ENCODE measurements around the gene STARD3NL. TPM values are rescaled to one million over a fixed set of nuclear protein-coding genes. Genes with fewer than 3 reads are reported as not detected.

Gene STARD3NL
- total RNA-seq, 2 experiments from 2014 or later: 16.3 to 21.7 TPM

DNA sequence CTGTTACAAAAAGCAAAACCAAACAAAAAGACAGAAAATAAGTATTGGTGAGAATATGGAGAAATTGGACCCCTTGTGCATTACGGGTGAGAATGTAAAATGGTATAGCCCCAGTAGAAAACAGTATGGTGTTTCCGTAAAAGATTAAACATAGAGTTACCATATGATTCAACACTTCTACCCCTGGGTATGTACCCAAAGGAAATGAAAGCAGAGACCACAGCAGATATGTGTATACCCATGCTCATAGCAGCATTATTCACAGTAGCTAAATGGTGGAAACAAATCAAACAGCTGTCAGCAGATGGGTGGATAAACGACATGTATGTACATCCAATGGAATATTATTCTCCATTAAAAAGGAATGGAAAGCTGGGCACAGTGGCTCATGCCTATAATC lies 42.4 kb downstream of the STARD3NL start:
- intact Hi-C loops (cut with micrococcal nuclease; ENCODE audit: unreplicated experiment): no loop called here
- Histone ChIP-seq H3K9me3 (ENCODE audit: low read length) (no peaks in the 10 kb centered on the region), H3K4me2 (ENCODE audit: low read length) (no peak overlapping the region), H3K9me2 (ENCODE audit: insufficient read depth, low read length) (no peaks in the 10 kb centered on the region), H4K20me1 (ENCODE audit: insufficient read depth, low read length) (no peaks in the 10 kb centered on the region), H3K4me1 (ENCODE audit: insufficient read depth, low read length, poor library complexity, severe bottlenecking) (no peaks in the 10 kb centered on the region), H3K36me3 (ENCODE audit: insufficient read depth, low read length) (peaks cover 24% of the 10 kb centered on the region; the same call in 1 of the 2 replicates), H3K4me3 (ENCODE audit: low read depth, low read length, poor library complexity, severe bottlenecking) (no peak overlapping the region), H2AFZ (ENCODE audit: low read length) (no peak overlapping the region), H3K79me2 (ENCODE audit: insufficient read depth, low read depth, low read length) (no peaks in the 10 kb centered on the region), H3K27ac (ENCODE audit: low read depth, low read length, poor library complexity, severe bottlenecking) (no peak overlapping the region)
- TF ChIP-seq EZH2phosphoT487 (IDR thresholded peaks at IDR 0.05; ENCODE audit: borderline replicate concordance, low read depth, low read length): no peak
- TF ChIP-seq, protein P1, sequence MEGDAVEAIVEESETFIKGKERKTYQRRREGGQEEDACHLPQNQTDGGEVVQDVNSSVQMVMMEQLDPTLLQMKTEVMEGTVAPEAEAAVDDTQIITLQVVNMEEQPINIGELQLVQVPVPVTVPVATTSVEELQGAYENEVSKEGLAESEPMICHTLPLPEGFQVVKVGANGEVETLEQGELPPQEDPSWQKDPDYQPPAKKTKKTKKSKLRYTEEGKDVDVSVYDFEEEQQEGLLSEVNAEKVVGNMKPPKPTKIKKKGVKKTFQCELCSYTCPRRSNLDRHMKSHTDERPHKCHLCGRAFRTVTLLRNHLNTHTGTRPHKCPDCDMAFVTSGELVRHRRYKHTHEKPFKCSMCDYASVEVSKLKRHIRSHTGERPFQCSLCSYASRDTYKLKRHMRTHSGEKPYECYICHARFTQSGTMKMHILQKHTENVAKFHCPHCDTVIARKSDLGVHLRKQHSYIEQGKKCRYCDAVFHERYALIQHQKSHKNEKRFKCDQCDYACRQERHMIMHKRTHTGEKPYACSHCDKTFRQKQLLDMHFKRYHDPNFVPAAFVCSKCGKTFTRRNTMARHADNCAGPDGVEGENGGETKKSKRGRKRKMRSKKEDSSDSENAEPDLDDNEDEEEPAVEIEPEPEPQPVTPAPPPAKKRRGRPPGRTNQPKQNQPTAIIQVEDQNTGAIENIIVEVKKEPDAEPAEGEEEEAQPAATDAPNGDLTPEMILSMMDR (conservative IDR thresholded peaks at IDR 0.05; ENCODE audit: low read length): no peak
- no TSS peak for BruUV-seq (replicated peaks)
- POLR2A ChIA-PET: no interaction called here
- DNase-seq (ENCODE audit: low spot score): no peak
- CTCF ChIA-PET (ENCODE audit: unreplicated experiment): no interaction called here

DNA sequence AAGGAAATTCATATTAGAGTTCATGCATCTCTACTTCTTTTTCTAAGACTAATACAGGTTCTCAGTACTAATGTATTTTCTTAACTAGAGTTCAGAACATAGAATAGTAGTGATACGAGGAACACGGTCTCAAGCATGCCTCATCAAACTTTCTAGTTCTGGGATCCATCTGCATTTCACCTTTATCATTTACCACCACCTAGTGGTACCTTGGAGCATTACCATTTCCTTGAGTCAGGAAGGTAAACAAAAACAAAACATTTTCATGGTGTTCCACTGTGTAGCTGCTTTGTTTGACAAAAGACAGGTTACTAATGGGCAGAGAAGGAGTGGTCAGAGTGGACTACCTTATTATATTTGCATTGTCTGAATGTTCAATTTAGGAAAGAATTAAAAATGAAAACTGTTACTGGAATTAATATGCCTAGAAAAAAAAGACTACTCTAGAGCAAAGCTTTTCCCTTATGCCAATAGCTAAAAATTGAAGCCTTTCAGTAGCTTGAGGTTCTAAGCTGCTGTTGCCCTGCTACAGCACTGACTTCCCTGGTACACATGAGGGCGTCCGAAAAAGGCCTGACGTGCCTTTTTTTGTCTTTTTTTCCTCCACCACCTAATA lies 44.5 kb downstream of the STARD3NL start:
- Histone ChIP-seq H3K4me2 (ENCODE audit: low read length) (no peak overlapping the region), H4K20me1 (ENCODE audit: insufficient read depth, low read length) (no peaks in the 10 kb centered on the region), H3K4me3 (ENCODE audit: low read depth, low read length, poor library complexity, severe bottlenecking) (no peak overlapping the region), H3K9me2 (ENCODE audit: insufficient read depth, low read length) (no peaks in the 10 kb centered on the region), H2AFZ (ENCODE audit: low read length) (no peak overlapping the region), H3K79me2 (ENCODE audit: insufficient read depth, low read depth, low read length) (no peaks in the 10 kb centered on the region), H3K9me3 (ENCODE audit: low read length) (no peaks in the 10 kb centered on the region), H3K4me1 (ENCODE audit: insufficient read depth, low read length, poor library complexity, severe bottlenecking) (no peaks in the 10 kb centered on the region), H3K27ac (ENCODE audit: low read depth, low read length, poor library complexity, severe bottlenecking) (no peak overlapping the region), H3K36me3 (ENCODE audit: insufficient read depth, low read length) (peaks cover 19% of the 10 kb centered on the region; the same call in 1 of the 2 replicates)
- peak; percentile 63 for DNase-seq (ENCODE audit: low spot score)
- POLR2A ChIA-PET: interaction anchor here (0.6 to 1.9 kb wide), 5 partner anchors 25 to 97 kb away, joined by 3 to 5 read pairs (median 3); partner anchors contain the start of gene STARD3NL
- TF ChIP-seq, protein P1 (conservative IDR thresholded peaks at IDR 0.05; ENCODE audit: low read length): peak; percentile 94
- no peak for TF ChIP-seq EZH2phosphoT487 (IDR thresholded peaks at IDR 0.05; ENCODE audit: borderline replicate concordance, low read depth, low read length)
- CTCF ChIA-PET (ENCODE audit: unreplicated experiment): interaction anchor here (0.8 kb wide), 2 partner anchors 12 to 97 kb away, joined by 3 read pairs; no protein-coding TSS in a partner anchor
- intact Hi-C loops (cut with micrococcal nuclease; ENCODE audit: unreplicated experiment): loop anchor here (1.0 to 2.0 kb wide), 2 partner anchors 96 to 115 kb away; no protein-coding TSS in a partner anchor
- no TSS peak for BruUV-seq (replicated peaks)

DNA sequence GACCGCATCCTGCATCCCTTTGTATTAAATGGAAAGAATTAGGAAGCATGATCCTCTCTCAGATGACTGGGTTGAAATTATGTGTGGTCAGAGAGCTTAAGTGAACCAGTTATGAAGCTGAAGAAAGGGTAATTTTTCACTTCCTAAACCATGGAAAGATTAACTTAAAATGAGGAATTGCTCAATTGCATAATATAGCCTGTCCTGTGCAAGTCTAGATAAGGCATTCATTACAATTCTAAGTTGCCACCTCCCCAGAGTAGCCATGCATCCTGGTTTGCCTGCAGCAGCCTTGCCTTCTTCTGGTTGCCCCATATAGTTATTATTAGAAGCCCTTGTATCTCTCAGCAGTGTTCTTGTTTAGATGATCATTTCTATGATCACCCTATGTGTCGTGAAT lies 45.3 kb downstream of the STARD3NL start:
- TF ChIP-seq EZH2phosphoT487 (IDR thresholded peaks at IDR 0.05; ENCODE audit: borderline replicate concordance, low read depth, low read length): no peak
- TF ChIP-seq, protein P1 (conservative IDR thresholded peaks at IDR 0.05; ENCODE audit: low read length): no peak
- Histone ChIP-seq H3K4me3 (ENCODE audit: low read depth, low read length, poor library complexity, severe bottlenecking) (no peak overlapping the region), H4K20me1 (ENCODE audit: insufficient read depth, low read length) (no peaks in the 10 kb centered on the region), H2AFZ (ENCODE audit: low read length) (no peak overlapping the region), H3K27ac (ENCODE audit: low read depth, low read length, poor library complexity, severe bottlenecking) (no peak overlapping the region), H3K4me2 (ENCODE audit: low read length) (no peak overlapping the region), H3K36me3 (ENCODE audit: insufficient read depth, low read length) (peaks cover 19% of the 10 kb centered on the region; the same call in 1 of the 2 replicates), H3K79me2 (ENCODE audit: insufficient read depth, low read depth, low read length) (no peaks in the 10 kb centered on the region), H3K4me1 (ENCODE audit: insufficient read depth, low read length, poor library complexity, severe bottlenecking) (no peaks in the 10 kb centered on the region), H3K9me3 (ENCODE audit: low read length) (no peaks in the 10 kb centered on the region), H3K9me2 (ENCODE audit: insufficient read depth, low read length) (no peaks in the 10 kb centered on the region)
- intact Hi-C loops (cut with micrococcal nuclease; ENCODE audit: unreplicated experiment): loop anchor here (2.0 kb wide), 1 partner anchor 95 kb away; no protein-coding TSS in a partner anchor
- BruUV-seq (replicated peaks): no TSS peak
- ChIA-PET CTCF (ENCODE audit: unreplicated experiment) (interaction anchor here (0.8 kb wide), 1 partner anchor 12 kb away, joined by 3 read pairs; no protein-coding TSS in a partner anchor), POLR2A (interaction anchor here (0.6 to 1.2 kb wide), 4 partner anchors 26 to 45 kb away, joined by 3 to 5 read pairs (median 3); partner anchors contain the start of gene STARD3NL)
- no peak for DNase-seq (ENCODE audit: low spot score)
